Muscle layer of duodenum (tissue), 2 donors: Measurements from ENCODE around the gene VEZT.
"Not testable (repeated sequence)": the region's sequence is repeated elsewhere in the genome, so short reads cannot be mapped to it uniquely, and the experiment has no call there.

Experiments used
- H3K27ac ChIP-seq: one replicate; pipeline ENCODE4 v1.7.0; 2013; ENCODE audit warnings: mild to moderate bottlenecking, low read length
- H3K27me3 ChIP-seq: one replicate; pipeline ENCODE4 v1.7.0; 2013; ENCODE audit warnings: low read depth, mild to moderate bottlenecking, control low read depth, low read length
- H3K36me3 ChIP-seq, 2 donors: one replicate each; pipeline ENCODE4 v1.7.0; 2013; ENCODE audit warnings: low read length in 2 of 2, control low read depth in 1 of 2, mild to moderate bottlenecking in 1 of 2; ENCODE audit not compliant: insufficient read depth in 2 of 2, control insufficient read depth in 1 of 2
- H3K4me1 ChIP-seq, 2 donors: one replicate each; pipeline ENCODE4 v1.7.0; 2013; ENCODE audit warnings: low read length in 2 of 2, mild to moderate bottlenecking in 2 of 2, control low read depth in 1 of 2, moderate library complexity in 1 of 2; ENCODE audit not compliant: insufficient read depth in 2 of 2, control insufficient read depth in 1 of 2
- H3K4me3 ChIP-seq, 2 donors: one replicate each; pipeline ENCODE4 v1.7.0; 2013; ENCODE audit warnings: low read length in 2 of 2, low read depth in 1 of 2, mild to moderate bottlenecking in 1 of 2
- H3K9me3 ChIP-seq, 2 donors: one replicate each; pipeline ENCODE4 v1.7.0; 2013; ENCODE audit warnings: low read length in 2 of 2, control low read depth in 1 of 2, mild to moderate bottlenecking in 1 of 2; ENCODE audit not compliant: control insufficient read depth in 1 of 2
- donor health status: healthy.

VEZT gene

DNA sequence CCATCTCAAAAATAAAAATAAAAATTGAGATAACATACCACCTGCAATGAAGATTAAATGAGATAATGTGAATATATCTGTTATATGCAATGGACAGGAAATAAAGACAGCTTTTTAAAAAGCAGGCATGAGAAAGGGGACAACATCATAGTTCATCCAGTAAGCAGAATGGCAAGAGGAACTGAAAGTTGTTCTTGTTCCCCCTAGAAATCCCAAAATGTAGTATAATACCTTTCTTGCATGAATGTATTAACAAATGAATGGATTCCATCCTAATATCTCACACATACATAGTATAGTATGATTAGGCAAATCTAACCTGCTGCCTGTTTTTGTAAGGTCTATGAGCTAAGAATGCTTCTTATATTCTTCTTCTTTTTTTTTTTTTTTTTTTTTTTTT is 31.8 kb upstream of the VEZT start:
- H3K4me3 ChIP-seq = no peak overlapping the region
- no peaks in the 10 kb centered on the region for H3K4me1 ChIP-seq
- no peaks in the 10 kb centered on the region for H3K36me3 ChIP-seq
- H3K27me3 ChIP-seq = no peaks in the 10 kb centered on the region
- no peaks in the 10 kb centered on the region for H3K9me3 ChIP-seq
- no peak overlapping the region for H3K27ac ChIP-seq

- Histone ChIP-seq H3K9me3 (no peaks in the 10 kb centered on the region), H3K4me3 (no peak overlapping the region), H3K36me3 (no peaks in the 10 kb centered on the region), H3K27me3 (no peaks in the 10 kb centered on the region), H3K27ac (no peak overlapping the region), H3K4me1 (no peaks in the 10 kb centered on the region)
Observed at GRCh38 chr12:95187865-95188415, 29.7 kb upstream of the VEZT start.

GRCh38 chr12:95191060-95191696 is 26.4 kb upstream of the VEZT start:
- Histone ChIP-seq H3K4me1 (no peaks in the 10 kb centered on the region), H3K9me3 (no peaks in the 10 kb centered on the region)

DNA sequence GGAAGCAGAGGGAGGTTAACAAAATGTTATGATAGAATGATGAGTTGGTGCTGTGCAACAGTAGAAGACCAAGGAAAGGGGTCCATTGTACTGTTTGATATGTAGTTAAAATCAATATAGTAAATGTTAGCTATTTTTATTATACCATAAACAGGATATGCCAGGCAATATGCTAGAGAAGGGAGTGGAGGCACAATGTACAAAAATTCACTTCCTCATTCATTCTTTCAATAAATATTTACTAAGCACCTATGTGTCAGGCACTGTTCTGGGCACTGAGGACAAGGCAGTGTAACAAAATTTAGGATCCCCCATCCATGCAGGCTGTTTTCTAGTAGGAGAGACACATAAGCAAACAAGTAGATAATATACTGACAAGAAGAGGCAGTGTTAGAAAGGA is 25.3 kb upstream of the VEZT start:
- Histone ChIP-seq H3K36me3 (no peaks in the 10 kb centered on the region), H3K4me3 (no peak overlapping the region), H3K9me3 (no peaks in the 10 kb centered on the region), H3K4me1 (no peaks in the 10 kb centered on the region), H3K27ac (no peak overlapping the region), H3K27me3 (no peaks in the 10 kb centered on the region)

More at GRCh38 chr12:95191060-95191696, 26.4 kb upstream of the VEZT start:
- Histone ChIP-seq H3K4me3 (no peak overlapping the region), H3K27me3 (no peaks in the 10 kb centered on the region), H3K36me3 (no peaks in the 10 kb centered on the region), H3K27ac (no peak overlapping the region)

DNA sequence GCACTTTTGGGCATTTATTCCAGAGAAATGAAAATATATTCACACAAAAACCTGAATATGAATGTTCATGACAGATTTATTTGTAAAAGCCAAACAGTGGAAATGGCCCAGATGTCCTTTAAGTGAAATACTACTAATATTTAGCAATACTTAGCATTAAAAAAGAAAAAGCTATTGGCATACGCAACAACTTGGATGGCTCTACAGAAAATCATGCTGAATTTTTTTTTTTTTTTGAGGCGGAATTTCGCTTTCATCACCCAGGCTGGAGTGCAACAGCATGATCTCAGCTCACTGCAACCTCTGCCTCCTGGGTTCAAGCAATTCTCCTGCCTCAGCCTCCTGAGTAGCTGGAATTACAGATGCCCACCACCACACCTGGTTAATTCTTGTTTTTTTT is 24.5 kb upstream of the VEZT start:
- no peak overlapping the region for H3K27ac ChIP-seq

GRCh38 chr12:95195122-95195521 is 22.5 kb upstream of the VEZT start:
- Histone ChIP-seq H3K9me3 (no peaks in the 10 kb centered on the region), H3K4me1 (peaks cover 1 to 2% of the 10 kb centered on the region in 2 donors), H3K36me3 (no peaks in the 10 kb centered on the region), H3K27me3 (no peaks in the 10 kb centered on the region), H3K4me3 (no peak overlapping the region), H3K27ac (no peak overlapping the region)

More for the DNA sequence above, 24.5 kb upstream of the VEZT start:
- Histone ChIP-seq H3K9me3 (no peaks in the 10 kb centered on the region), H3K27me3 (no peaks in the 10 kb centered on the region), H3K4me1 (no peaks in the 10 kb centered on the region), H3K4me3 (no peak overlapping the region), H3K36me3 (no peaks in the 10 kb centered on the region)

GRCh38 chr12:95196875-95197569 is 20.6 kb upstream of the VEZT start:
- not testable (repeated sequence) for H3K27ac ChIP-seq, H3K36me3 ChIP-seq, H3K27me3 ChIP-seq, H3K4me3 ChIP-seq, H3K9me3 ChIP-seq
- H3K4me1 ChIP-seq = peaks cover 9 to 14% of the 10 kb centered on the region in 2 donors

- Histone ChIP-seq H3K4me1 (peaks cover 9 to 18% of the 10 kb centered on the region in 2 donors), H3K36me3 (no peaks in the 10 kb centered on the region), H3K9me3 (no peaks in the 10 kb centered on the region), H3K27me3 (no peaks in the 10 kb centered on the region), H3K27ac (no peak overlapping the region), H3K4me3 (no peak overlapping the region)
Observed at GRCh38 chr12:95197636-95198035, 20.0 kb upstream of the VEZT start.

GRCh38 chr12:95198914-95199313 is 18.7 kb upstream of the VEZT start:
- Histone ChIP-seq H3K9me3 (no peaks in the 10 kb centered on the region), H3K4me1 (peaks cover 11 to 24% of the 10 kb centered on the region in 2 donors), H3K27ac (no peak overlapping the region), H3K27me3 (no peaks in the 10 kb centered on the region), H3K36me3 (no peaks in the 10 kb centered on the region), H3K4me3 (no peak overlapping the region)

DNA sequence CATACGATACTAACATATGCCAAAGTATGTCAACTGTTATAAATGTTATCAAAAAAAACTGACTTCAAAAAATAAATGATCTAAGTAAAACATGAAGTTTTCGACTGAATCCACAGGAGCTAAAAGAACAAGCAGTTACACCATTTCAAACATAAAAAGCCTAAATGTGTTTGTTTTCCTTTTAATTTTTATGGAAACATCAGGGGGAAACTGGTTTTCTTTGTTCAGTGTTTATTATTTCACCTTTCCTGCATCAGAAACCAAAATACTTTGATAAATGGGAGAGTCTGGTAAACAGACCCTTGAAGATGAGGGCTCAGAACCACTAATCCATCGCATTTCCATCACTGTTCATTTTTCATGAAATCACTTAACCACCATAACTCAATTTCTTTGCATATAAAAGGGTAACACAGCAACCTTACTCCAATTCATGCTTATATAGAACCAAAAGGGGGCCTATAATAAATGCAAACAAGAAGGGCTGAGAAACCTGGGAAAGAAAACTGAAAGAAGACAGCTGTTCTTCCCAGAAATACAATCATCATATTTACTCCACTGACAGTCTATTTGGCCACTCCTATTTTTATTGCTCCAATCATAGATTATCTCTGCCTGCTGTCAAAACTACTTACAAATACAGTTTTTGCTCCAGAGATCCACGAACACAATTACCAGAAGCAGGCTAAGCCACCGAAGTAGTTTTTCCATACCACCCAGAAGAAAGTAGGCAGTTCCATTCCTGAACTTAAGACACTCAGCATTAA is 17.3 kb upstream of the VEZT start:
- Histone ChIP-seq H3K27ac (peak overlapping the region; percentile 18), H3K9me3 (no peaks in the 10 kb centered on the region), H3K36me3 (no peaks in the 10 kb centered on the region), H3K4me1 (peaks cover 18 to 29% of the 10 kb centered on the region in 2 donors), H3K4me3 (peak overlapping the region; percentile 0 to 14), H3K27me3 (no peaks in the 10 kb centered on the region)

DNA sequence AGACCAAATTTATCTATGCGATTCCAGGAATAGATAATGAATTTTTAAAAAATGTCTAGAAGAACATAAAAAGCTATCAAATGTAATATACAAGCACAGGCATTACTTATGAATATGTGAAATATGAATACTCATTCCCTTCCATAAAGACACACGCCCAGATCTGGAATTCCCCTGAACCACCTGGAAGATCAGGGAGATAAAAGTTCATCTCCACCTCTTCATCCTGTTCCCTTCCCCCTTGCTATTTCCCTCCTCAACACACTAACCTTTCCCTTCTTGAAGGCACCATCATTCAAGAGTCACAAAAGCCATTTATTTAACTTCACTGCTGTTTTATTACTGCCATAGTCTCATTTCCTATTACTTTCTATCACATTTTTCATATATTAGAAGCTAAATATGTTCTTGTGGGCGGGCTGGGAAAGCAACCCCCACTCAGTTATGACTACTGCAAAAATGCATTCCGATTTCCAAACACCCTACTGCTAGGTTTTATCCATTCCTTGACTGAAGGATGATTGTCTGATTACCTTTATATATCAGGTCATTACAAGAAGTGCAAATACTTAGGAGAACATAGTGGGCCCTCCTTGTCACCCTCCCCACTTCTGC is 16.4 kb upstream of the VEZT start:
- H3K27ac ChIP-seq = peak overlapping the region; percentile 18
- H3K4me3 ChIP-seq = peak overlapping the region; percentile 0 to 14
- H3K9me3 ChIP-seq = no peaks in the 10 kb centered on the region
- peaks cover 18 to 37% of the 10 kb centered on the region in 2 donors for H3K4me1 ChIP-seq
- H3K36me3 ChIP-seq = no peaks in the 10 kb centered on the region
- H3K27me3 ChIP-seq = no peaks in the 10 kb centered on the region
